ENCODE results near the gene SPATA31D3. TPM values are rescaled to one million over a fixed set of nuclear protein-coding genes. Genes with fewer than 3 reads are reported as not detected.

SPATA31D3 gene
- total RNA-seq: not detected in 2 replicates

DNA sequence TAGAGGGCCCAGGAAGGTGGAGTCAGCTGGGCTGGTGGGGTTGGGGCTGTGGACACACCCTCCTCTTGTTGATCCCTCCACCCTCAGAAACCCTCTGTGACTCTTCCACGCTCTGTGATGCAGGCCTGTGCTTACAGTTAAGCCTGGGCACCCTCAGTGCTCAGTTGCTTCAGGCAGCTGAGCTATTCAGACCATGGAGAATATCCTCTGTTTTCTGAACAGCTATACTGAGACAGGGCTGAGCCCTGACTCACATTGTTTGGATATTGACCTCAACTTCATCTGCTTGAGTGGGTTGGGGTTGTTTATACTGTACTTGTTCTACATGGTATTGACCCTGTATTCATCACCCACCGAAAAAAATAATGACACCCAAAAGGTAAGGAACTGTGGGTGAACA is at the start of gene SPATA31D3:
TSS of gene SPATA31D3 (plus strand) at position 108 of the 400 bp plus-strand sequence. CDS start at position 194, 86 bp downstream.

DNA sequence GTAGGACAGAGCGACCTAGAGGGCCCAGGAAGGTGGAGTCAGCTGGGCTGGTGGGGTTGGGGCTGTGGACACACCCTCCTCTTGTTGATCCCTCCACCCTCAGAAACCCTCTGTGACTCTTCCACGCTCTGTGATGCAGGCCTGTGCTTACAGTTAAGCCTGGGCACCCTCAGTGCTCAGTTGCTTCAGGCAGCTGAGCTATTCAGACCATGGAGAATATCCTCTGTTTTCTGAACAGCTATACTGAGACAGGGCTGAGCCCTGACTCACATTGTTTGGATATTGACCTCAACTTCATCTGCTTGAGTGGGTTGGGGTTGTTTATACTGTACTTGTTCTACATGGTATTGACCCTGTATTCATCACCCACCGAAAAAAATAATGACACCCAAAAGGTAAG is 15.0 kb upstream of the SPATA31D3 start, which contains the start of gene SPATA31D4:
TSS of gene SPATA31D4 (plus strand) at position 124 of the 400 bp plus-strand sequence. CDS start at position 210, 86 bp downstream.

DNA sequence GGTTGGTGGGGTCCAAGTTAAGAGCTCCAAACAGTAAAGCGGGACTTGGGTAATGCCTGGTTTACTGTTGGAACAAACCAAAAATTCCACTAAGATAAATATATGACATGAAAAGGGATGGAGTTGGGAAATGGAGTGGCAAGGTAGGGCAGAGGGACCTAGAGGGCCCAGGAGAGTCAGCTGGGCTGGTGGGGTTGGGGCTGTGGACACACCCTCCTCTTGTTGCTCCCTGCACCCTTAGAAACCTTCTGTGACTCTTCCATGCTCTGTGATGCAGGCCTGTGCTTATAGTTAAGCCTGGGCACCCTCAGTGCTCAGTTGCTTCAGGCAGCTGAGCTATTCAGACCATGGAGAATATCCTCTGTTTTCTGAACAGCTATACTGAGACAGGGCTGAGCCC is 45.2 kb downstream of the SPATA31D3 start, which contains the start of gene SPATA31D1:
TSS of gene SPATA31D1 (plus strand) at position 301 of the 400 bp plus-strand sequence. CDS start at position 348, 47 bp downstream.

Other genes starting within 250 kb of the SPATA31D3 start
- gene SPATA31D4, start 15.1 kb upstream of the SPATA31D3 start, total RNA-seq: not detected in 2 replicates
- not detected in 2 replicates for gene SPATA31D1, start 45.3 kb downstream of the SPATA31D3 start, total RNA-seq

Measured in nasal cavity respiratory epithelium epithelial cell of viscerocranial mucosa (primary cell).